Measurements from ENCODE around the gene GALNT2. TPM values are rescaled to one million over a fixed set of nuclear protein-coding genes. Genes with fewer than 3 reads are reported as not detected.
A peak's percentile ranks its signal among the peaks of the same experiment; 100 is the strongest.

The GALNT2 gene
- total RNA-seq, 2 donors from 2014 or later, result 29.9 to 39.5 TPM

DNA sequence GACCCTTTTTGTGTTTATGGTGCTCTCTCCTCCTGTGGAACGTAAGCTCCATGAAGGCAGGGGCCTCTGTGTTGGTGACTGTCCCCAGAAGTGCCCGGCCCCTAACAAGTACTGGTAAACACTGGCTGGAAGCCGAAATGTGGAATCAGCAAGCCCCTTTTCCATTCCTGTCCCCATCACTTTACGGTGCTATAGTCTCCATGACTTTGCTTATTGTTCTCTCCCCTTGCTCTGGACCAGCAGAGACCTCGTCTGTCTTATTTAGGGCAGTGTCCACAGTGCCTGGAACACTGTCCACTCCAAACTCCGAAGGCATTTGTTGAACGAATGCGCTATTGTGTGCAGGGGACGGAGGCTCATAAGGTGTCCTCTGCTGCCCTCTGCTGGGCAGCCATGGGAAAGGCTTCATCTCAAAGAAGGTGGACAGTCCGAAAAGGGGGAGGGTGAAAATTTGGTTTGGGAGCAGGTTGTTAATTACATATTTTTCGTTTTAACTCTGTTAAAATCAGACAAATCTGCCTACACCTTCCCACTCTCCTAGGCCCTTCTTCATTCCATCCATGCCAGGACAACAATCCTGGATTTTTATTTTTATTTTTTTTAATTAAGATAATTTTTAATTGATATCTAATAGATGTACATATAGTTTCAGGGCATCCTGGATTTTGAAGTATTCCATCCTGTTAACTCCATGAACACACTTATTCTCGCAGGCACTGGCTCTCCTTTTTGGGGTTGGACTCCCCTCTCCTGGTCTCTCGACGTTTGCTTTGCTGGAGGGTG is 243.5 kb downstream of the GALNT2 start:
- TF ChIP-seq, protein P1, sequence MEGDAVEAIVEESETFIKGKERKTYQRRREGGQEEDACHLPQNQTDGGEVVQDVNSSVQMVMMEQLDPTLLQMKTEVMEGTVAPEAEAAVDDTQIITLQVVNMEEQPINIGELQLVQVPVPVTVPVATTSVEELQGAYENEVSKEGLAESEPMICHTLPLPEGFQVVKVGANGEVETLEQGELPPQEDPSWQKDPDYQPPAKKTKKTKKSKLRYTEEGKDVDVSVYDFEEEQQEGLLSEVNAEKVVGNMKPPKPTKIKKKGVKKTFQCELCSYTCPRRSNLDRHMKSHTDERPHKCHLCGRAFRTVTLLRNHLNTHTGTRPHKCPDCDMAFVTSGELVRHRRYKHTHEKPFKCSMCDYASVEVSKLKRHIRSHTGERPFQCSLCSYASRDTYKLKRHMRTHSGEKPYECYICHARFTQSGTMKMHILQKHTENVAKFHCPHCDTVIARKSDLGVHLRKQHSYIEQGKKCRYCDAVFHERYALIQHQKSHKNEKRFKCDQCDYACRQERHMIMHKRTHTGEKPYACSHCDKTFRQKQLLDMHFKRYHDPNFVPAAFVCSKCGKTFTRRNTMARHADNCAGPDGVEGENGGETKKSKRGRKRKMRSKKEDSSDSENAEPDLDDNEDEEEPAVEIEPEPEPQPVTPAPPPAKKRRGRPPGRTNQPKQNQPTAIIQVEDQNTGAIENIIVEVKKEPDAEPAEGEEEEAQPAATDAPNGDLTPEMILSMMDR (IDR thresholded peaks at IDR 0.05), result peak; percentile 83 to 95
- no peak overlapping the region for H3K27ac ChIP-seq
- H3K9me3 ChIP-seq, result no peaks in the 10 kb centered on the region
- H3K4me3 ChIP-seq, result no peak overlapping the region
- no peaks in the 10 kb centered on the region for H3K4me1 ChIP-seq
- H3K27me3 ChIP-seq, result no peaks in the 10 kb centered on the region
- peak; percentile 85 for DNase-seq (ENCODE audit: low spot score)
- no peaks in the 10 kb centered on the region for H3K36me3 ChIP-seq

DNA sequence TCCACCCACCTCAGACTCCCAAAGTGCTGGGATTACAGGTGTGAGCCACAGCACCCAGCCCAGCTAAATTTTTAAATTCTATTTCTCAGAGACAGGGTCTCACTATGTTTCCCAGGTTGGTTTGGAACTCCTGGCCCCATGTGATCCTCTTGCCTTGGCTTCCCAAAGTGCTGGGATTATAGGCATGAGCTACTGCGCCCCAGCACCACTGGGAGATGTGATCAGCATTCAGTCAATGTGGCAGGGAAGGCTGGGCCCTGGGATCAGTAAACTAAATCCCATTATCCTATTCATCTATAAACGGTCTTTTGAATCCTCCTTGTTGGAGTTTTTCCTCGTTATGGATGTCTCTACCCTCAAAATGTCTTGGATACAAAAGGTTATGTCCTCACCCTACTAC is 245.6 kb downstream of the GALNT2 start:
- Histone ChIP-seq H3K27ac (no peak overlapping the region), H3K27me3 (no peaks in the 10 kb centered on the region), H3K9me3 (no peaks in the 10 kb centered on the region), H3K36me3 (no peaks in the 10 kb centered on the region), H3K4me1 (peaks cover 0 to under 1% of the 10 kb centered on the region in 2 donors), H3K4me3 (no peak overlapping the region)
- TF ChIP-seq, protein P1 (IDR thresholded peaks at IDR 0.05), result no peak
- DNase-seq (ENCODE audit: low spot score), result no peak

DNA sequence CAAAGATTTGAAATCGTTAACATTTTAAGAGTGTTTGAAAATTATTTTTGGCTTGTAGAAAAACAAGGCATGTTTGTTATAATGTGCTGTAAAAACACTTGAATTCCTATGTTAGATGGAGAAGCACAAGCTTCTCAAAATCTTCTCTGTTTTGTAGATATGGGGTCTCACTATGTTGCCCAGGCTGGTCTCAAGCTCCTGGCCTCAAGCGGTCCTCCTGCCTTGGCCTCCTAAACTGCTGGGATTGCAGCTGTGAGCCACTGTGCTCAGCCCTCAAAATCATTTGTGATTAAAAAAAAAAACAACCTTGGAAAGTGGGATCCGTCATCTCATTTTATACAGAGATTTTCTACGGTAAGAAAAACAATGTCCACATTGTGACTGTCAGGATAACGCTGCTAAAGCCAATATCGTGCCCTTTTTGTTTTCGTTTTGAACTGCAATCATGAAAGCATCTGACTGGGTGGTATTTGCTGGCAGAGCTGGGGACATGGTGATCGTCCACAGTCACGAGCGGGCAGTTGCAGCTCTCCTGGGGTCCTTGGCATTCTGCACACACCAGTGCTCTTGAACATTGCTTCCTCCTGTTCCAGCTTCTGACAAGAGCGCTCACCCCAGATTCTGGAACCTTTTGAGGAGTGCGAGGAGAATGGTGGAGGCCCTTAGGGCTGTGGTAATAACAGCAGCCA is 246.6 kb downstream of the GALNT2 start:
- no peak for DNase-seq (ENCODE audit: low spot score)

DNA sequence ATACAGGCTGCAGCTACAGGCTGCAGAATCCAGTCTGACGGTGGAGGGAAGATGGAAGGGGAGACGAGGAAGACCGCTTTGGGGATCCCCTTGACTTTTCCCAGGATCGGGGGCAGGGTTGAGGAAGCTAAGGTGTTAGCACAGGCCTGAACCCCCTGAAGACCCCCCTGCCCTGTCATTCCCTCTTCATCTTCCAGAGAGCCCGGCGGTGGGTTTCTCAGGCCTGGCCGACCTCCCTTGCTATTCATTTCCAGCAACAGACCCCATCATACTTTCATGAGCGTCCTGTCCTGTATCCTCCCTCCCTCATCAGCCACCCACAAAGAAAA is 247.1 kb downstream of the GALNT2 start:
- Histone ChIP-seq H3K27ac (no peak overlapping the region), H3K4me1 (peaks cover 0 to 9% of the 10 kb centered on the region in 2 donors), H3K36me3 (no peaks in the 10 kb centered on the region), H3K27me3 (no peaks in the 10 kb centered on the region), H3K4me3 (no peak overlapping the region), H3K9me3 (no peaks in the 10 kb centered on the region)
- DNase-seq (ENCODE audit: low spot score), result no peak
- TF ChIP-seq, protein P1 (IDR thresholded peaks at IDR 0.05), result no peak

More for the DNA sequence above, 246.6 kb downstream of the GALNT2 start:
- Histone ChIP-seq H3K4me3 (no peak overlapping the region), H3K36me3 (no peaks in the 10 kb centered on the region), H3K9me3 (no peaks in the 10 kb centered on the region), H3K27me3 (no peaks in the 10 kb centered on the region), H3K4me1 (peaks cover 0 to 9% of the 10 kb centered on the region in 2 donors), H3K27ac (no peak overlapping the region)
- TF ChIP-seq, protein P1 (IDR thresholded peaks at IDR 0.05), result no peak

DNA sequence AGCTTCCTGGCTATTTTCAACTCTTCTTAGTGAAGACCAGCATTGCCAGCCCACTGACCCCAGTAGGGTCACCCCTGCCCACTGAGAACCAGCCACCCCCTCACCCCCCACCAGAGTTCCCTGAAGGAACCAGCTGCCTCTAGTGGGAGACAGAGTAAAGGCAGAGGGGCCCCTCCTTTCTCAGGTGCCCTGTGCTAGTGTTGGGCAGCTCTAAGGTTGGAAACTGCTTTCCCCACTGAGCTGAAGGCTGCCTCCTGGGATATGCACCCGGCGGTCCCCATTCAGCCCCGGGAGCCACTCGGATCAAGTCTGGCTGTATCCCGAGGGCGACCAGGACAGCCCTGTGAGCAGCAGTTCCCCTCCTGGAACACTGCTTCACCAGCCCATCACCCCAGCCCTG is 248.1 kb downstream of the GALNT2 start:
- H3K4me1 ChIP-seq, result peaks cover 0 to 9% of the 10 kb centered on the region in 2 donors
- DNase-seq (ENCODE audit: low spot score), result no peak

More for the DNA sequence above, 248.1 kb downstream of the GALNT2 start:
- TF ChIP-seq, protein P1 (IDR thresholded peaks at IDR 0.05), result no peak
- no peak overlapping the region for H3K27ac ChIP-seq
- H3K4me3 ChIP-seq, result no peak overlapping the region
- no peaks in the 10 kb centered on the region for H3K27me3 ChIP-seq
- H3K36me3 ChIP-seq, result no peaks in the 10 kb centered on the region
- no peaks in the 10 kb centered on the region for H3K9me3 ChIP-seq
